Ovary (tissue), 1 donor: Measurements from ENCODE around the gene DSP.

Source experiments
- EP300 ChIP-seq: sonication (generic); formaldehyde crosslinking; IDR thresholded peaks from one replicate; pipeline ENCODE4 v1.6.1; 2017; ENCODE audit warnings: antibody characterized with exemption
- POLR2A ChIP-seq: fragments of 450-650 bp; IDR thresholded peaks from one replicate; pipeline ENCODE4 v1.6.1; 2017; ENCODE audit warnings: antibody characterized with exemption, mild to moderate bottlenecking, moderate library complexity

DNA sequence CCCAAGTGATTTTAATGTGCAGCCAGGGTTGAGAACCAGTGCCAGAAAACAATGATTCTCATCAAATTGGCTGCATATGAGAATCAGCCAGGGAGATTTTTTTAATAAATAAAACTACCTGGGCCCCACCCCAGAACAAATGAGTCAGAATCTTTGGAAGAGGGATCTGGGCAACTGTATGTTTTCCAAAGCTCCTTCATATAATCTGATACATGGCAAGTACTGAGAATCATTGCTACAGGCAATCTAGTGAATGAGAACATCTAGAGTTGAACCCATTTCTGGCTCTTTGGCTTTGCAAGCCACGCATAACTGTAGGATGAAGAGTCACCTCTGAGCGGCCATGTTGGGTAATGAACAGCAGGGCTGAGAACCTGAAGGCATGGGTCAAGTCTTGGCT lies 26.1 kb upstream of the DSP start:
- no peak for TF ChIP-seq EP300
- no peak for TF ChIP-seq POLR2A
